ENCODE results near the gene SPATA19. TPM values are rescaled to one million over a fixed set of nuclear protein-coding genes. Genes with fewer than 3 reads are reported as not detected.

The SPATA19 gene
- total RNA-seq, 4 donors from 2014 or later, result not detected

DNA sequence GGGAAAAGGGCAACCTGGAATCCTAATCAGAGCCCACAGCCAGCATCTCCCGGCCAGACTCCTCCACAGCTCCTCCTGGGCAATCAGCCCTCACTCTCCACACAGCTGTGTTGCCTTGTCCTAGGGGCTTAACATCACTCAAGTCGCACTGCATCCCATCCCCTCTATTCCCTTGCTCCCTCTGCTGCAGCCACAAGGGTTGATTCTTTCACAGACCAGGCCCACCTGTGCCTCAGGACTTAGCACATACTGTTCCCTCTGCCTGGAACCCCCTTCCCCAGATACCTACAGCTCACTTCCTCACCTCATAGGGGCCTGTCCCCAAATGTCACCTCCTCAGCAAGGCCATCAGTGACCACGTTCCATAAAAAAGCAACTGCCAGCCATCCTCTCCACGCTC, 18.4 kb downstream of the SPATA19 start:
- H3K27me3 ChIP-seq, result peaks cover 0 to 3% (median 2%) of the 10 kb centered on the region in 3 donors

DNA sequence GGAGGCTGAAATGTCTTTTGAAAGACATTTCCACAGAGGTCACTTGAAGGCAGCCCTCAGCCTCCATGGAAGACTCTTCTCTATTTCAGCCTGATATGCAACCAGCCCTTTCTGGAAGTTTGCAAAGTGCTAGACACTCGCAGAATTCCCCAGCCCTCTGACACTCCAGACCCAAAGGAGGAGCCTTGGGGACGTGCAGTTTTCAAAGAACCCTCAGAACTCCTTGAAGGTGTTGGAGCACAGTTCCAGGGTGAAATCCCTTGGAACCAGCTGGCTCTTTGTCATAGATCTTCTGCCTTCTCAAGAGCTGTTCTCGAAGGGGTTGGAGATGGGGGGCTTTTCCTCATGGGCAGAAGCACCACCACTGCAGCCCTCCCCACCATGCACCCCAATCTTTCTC, 19.6 kb downstream of the SPATA19 start:
- no peaks in the 10 kb centered on the region for H3K36me3 ChIP-seq
- in situ Hi-C loops (cut with MboI; ENCODE audit: low sequenced_read_pairs in 4 of 4) (loop anchor here in 3 of 4 donors (10.0 to 25.0 kb wide), 3 partner anchors 681 to 691 kb away; no protein-coding TSS in a partner anchor), intact Hi-C loops (cut with DNase I; ENCODE audit: low total_unique reads) (no loop called here)
- H3K9me3 ChIP-seq, result no peaks in the 10 kb centered on the region
- TF ChIP-seq POLR2A (IDR thresholded peaks at IDR 0.05), result no peak
- TF ChIP-seq, protein P1, sequence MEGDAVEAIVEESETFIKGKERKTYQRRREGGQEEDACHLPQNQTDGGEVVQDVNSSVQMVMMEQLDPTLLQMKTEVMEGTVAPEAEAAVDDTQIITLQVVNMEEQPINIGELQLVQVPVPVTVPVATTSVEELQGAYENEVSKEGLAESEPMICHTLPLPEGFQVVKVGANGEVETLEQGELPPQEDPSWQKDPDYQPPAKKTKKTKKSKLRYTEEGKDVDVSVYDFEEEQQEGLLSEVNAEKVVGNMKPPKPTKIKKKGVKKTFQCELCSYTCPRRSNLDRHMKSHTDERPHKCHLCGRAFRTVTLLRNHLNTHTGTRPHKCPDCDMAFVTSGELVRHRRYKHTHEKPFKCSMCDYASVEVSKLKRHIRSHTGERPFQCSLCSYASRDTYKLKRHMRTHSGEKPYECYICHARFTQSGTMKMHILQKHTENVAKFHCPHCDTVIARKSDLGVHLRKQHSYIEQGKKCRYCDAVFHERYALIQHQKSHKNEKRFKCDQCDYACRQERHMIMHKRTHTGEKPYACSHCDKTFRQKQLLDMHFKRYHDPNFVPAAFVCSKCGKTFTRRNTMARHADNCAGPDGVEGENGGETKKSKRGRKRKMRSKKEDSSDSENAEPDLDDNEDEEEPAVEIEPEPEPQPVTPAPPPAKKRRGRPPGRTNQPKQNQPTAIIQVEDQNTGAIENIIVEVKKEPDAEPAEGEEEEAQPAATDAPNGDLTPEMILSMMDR (IDR thresholded peaks at IDR 0.05 in 4 of 5, conservative IDR thresholded peaks at IDR 0.05 in 1 of 5), result no peak
- DNase-seq (no peak), ATAC-seq (no peak)
- no peak overlapping the region for H3K4me3 ChIP-seq
- no peak overlapping the region for H3K27ac ChIP-seq
- H3K27me3 ChIP-seq, result peaks cover 0 to 3% (median 0%) of the 10 kb centered on the region in 3 donors
- no peaks in the 10 kb centered on the region for H3K4me1 ChIP-seq

More for the DNA sequence above, 18.4 kb downstream of the SPATA19 start:
- in situ Hi-C loops (cut with MboI; ENCODE audit: low sequenced_read_pairs in 4 of 4) (loop anchor here in 3 of 4 donors (10.0 to 25.0 kb wide), 3 partner anchors 682 to 692 kb away; no protein-coding TSS in a partner anchor), intact Hi-C loops (cut with DNase I; ENCODE audit: low total_unique reads) (no loop called here)
- no peaks in the 10 kb centered on the region for H3K36me3 ChIP-seq
- TF ChIP-seq, protein P1 (IDR thresholded peaks at IDR 0.05 in 4 of 5, conservative IDR thresholded peaks at IDR 0.05 in 1 of 5), result no peak
- TF ChIP-seq POLR2A (IDR thresholded peaks at IDR 0.05), result no peak
- no peak overlapping the region for H3K27ac ChIP-seq
- H3K9me3 ChIP-seq, result no peaks in the 10 kb centered on the region
- no peaks in the 10 kb centered on the region for H3K4me1 ChIP-seq
- DNase-seq, result no peak
- no peak for ATAC-seq
- H3K4me3 ChIP-seq, result no peak overlapping the region

DNA sequence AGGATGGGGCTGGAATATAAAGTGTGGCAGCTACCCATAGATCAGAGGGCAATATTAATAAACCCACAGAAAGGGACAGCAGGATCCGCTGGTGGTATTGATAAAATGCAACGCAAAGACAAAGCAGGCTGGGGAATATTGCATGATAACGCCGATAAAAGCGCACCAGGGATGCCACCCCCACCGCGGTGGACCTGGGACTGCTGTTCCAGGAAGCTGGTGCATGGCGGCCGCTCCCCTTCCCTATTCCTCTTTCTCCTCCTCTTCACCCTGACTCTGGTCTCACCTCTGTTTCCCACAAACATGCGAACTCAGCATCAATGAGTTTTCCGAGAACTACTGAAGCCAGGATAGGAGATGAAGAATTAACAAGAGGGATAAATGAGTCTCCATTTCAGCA, 20.2 kb downstream of the SPATA19 start:
- Histone ChIP-seq H3K4me1 (no peaks in the 10 kb centered on the region), H3K27ac (no peak overlapping the region), H3K27me3 (peaks cover 0 to 3% (median 0%) of the 10 kb centered on the region in 3 donors), H3K36me3 (no peaks in the 10 kb centered on the region), H3K9me3 (no peaks in the 10 kb centered on the region), H3K4me3 (no peak overlapping the region)
- ATAC-seq, result no peak
- in situ Hi-C loops (cut with MboI; ENCODE audit: low sequenced_read_pairs in 4 of 4) (loop anchor here in 3 of 4 donors (10.0 to 25.0 kb wide), 3 partner anchors 680 to 690 kb away; no protein-coding TSS in a partner anchor), intact Hi-C loops (cut with DNase I; ENCODE audit: low total_unique reads) (no loop called here)
- TF ChIP-seq, protein P1 (IDR thresholded peaks at IDR 0.05 in 4 of 5, conservative IDR thresholded peaks at IDR 0.05 in 1 of 5), result no peak
- TF ChIP-seq POLR2A (IDR thresholded peaks at IDR 0.05), result no peak
- no peak for DNase-seq

DNA sequence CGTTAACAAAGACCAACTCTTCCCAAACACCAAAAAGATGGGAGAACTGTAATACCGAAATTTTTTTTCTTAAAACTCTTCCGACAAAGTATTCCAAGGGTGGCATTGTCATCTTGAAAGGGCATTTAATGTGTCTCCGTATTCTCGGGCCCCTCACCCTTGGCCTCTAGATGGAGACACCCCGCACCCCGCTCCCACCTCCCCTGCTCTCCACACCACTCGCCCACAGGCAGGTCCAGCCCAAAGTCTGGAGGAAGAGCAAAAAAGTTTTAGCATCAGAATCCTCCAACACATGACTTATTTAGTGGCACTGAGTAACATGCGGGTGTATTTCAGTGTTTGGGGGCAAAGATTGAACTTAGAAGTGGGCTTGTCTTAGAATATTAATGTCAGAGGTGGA, 20.7 kb downstream of the SPATA19 start:
- TF ChIP-seq POLR2A (IDR thresholded peaks at IDR 0.05), result no peak
- TF ChIP-seq, protein P1 (IDR thresholded peaks at IDR 0.05 in 4 of 5, conservative IDR thresholded peaks at IDR 0.05 in 1 of 5), result no peak
- H3K9me3 ChIP-seq, result no peaks in the 10 kb centered on the region
- peaks cover 0 to 3% (median 0%) of the 10 kb centered on the region in 3 donors for H3K27me3 ChIP-seq
- H3K36me3 ChIP-seq, result no peaks in the 10 kb centered on the region
- intact Hi-C loops (cut with DNase I; ENCODE audit: low total_unique reads), result no loop called here
- no peak for DNase-seq
- H3K4me3 ChIP-seq, result no peak overlapping the region
- in situ Hi-C loops (cut with MboI; ENCODE audit: low sequenced_read_pairs in 4 of 4), result loop anchor here in 2 of 4 donors (10.0 kb wide), 2 partner anchors 680 to 690 kb away; no protein-coding TSS in a partner anchor
- no peaks in the 10 kb centered on the region for H3K4me1 ChIP-seq
- ATAC-seq, result no peak
- no peak overlapping the region for H3K27ac ChIP-seq
